ENCODE results near the gene BLTP2. TPM values are rescaled to one million over a fixed set of nuclear protein-coding genes. Genes with fewer than 3 reads are reported as not detected.
"Not testable (repeated sequence)": the region's sequence is repeated elsewhere in the genome, so short reads cannot be mapped to it uniquely, and the experiment has no call there.

The BLTP2 gene
- total and polyA plus RNA-seq, 4 donors: 69.1 to 108 (median 86.7) TPM

- no peaks in the 10 kb centered on the region for H3K4me1 ChIP-seq (ENCODE audit: control insufficient read depth, insufficient read depth, low read length)
- DNase-seq (ENCODE audit: low read depth in 4 of 6, low spot score in 6 of 6): peak; percentile 5 to 78 (median 38)
- peaks cover 62% of the 10 kb centered on the region for H3K36me3 ChIP-seq (ENCODE audit: control insufficient read depth, insufficient read depth, low read length)
- H3K27ac ChIP-seq (ENCODE audit: low read depth, low read length): no peak overlapping the region
- no peak overlapping the region for H3K4me3 ChIP-seq (ENCODE audit: low read depth, low read length)
- WGBS (ENCODE audit: insufficient coverage): 81% methylated on average over 4 of the region's 6 CpGs
- H3K9me3 ChIP-seq (ENCODE audit: control insufficient read depth, insufficient read depth, low read length): no peaks in the 10 kb centered on the region
- H3K27me3 ChIP-seq (ENCODE audit: control insufficient read depth, insufficient read depth, low read length): no peaks in the 10 kb centered on the region
Observed at GRCh38 chr17:28612936-28613872, 31.8 kb downstream of the BLTP2 start.

GRCh38 chr17:28612531-28612930 is 32.4 kb downstream of the BLTP2 start:
- no peaks in the 10 kb centered on the region for H3K27me3 ChIP-seq (ENCODE audit: control insufficient read depth, insufficient read depth, low read length)
- no peaks in the 10 kb centered on the region for H3K9me3 ChIP-seq (ENCODE audit: control insufficient read depth, insufficient read depth, low read length)
- peaks cover 56% of the 10 kb centered on the region for H3K36me3 ChIP-seq (ENCODE audit: control insufficient read depth, insufficient read depth, low read length)
- H3K27ac ChIP-seq (ENCODE audit: low read depth, low read length): no peak overlapping the region
- no peak for DNase-seq (ENCODE audit: low read depth in 4 of 6, low spot score in 6 of 6)
- H3K4me1 ChIP-seq (ENCODE audit: control insufficient read depth, insufficient read depth, low read length): no peaks in the 10 kb centered on the region
- no peak overlapping the region for H3K4me3 ChIP-seq (ENCODE audit: low read depth, low read length)
- 66% methylated on average over 2 of the region's 2 CpGs for WGBS (ENCODE audit: insufficient coverage)

GRCh38 chr17:28610376-28610775 is 34.6 kb downstream of the BLTP2 start:
- H3K36me3 ChIP-seq (ENCODE audit: control insufficient read depth, insufficient read depth, low read length): peaks cover 42% of the 10 kb centered on the region
- WGBS (ENCODE audit: insufficient coverage): 94% methylated on average over 8 of the region's 8 CpGs

GRCh38 chr17:28604031-28604430 is 40.9 kb downstream of the BLTP2 start:
- not testable (repeated sequence) for H3K27me3 ChIP-seq (ENCODE audit: control insufficient read depth, insufficient read depth, low read length); H3K9me3 ChIP-seq (ENCODE audit: control insufficient read depth, insufficient read depth, low read length); DNase-seq (ENCODE audit: low read depth in 4 of 6, low spot score in 6 of 6); H3K36me3 ChIP-seq (ENCODE audit: control insufficient read depth, insufficient read depth, low read length); H3K4me3 ChIP-seq (ENCODE audit: low read depth, low read length); H3K27ac ChIP-seq (ENCODE audit: low read depth, low read length)
- 93% methylated on average over 3 of the region's 31 CpGs for WGBS (ENCODE audit: insufficient coverage)
- peaks cover 10% of the 10 kb centered on the region for H3K4me1 ChIP-seq (ENCODE audit: control insufficient read depth, insufficient read depth, low read length)

More at GRCh38 chr17:28610376-28610775, 34.6 kb downstream of the BLTP2 start:
- Histone ChIP-seq H3K27me3 (ENCODE audit: control insufficient read depth, insufficient read depth, low read length) (no peaks in the 10 kb centered on the region), H3K9me3 (ENCODE audit: control insufficient read depth, insufficient read depth, low read length) (no peaks in the 10 kb centered on the region), H3K27ac (ENCODE audit: low read depth, low read length) (no peak overlapping the region), H3K4me3 (ENCODE audit: low read depth, low read length) (no peak overlapping the region), H3K4me1 (ENCODE audit: control insufficient read depth, insufficient read depth, low read length) (no peaks in the 10 kb centered on the region)
- no peak for DNase-seq (ENCODE audit: low read depth in 4 of 6, low spot score in 6 of 6)

- H3K27ac ChIP-seq (ENCODE audit: low read depth, low read length): peak overlapping the region; percentile 95
- H3K9me3 ChIP-seq (ENCODE audit: control insufficient read depth, insufficient read depth, low read length): no peaks in the 10 kb centered on the region
- no peaks in the 10 kb centered on the region for H3K27me3 ChIP-seq (ENCODE audit: control insufficient read depth, insufficient read depth, low read length)
- 21% methylated on average over 35 of the region's 40 CpGs for whole genome bisulfite sequencing (ENCODE audit: insufficient coverage)
- H3K4me1 ChIP-seq (ENCODE audit: control insufficient read depth, insufficient read depth, low read length): peaks cover 17% of the 10 kb centered on the region
- no peaks in the 10 kb centered on the region for H3K36me3 ChIP-seq (ENCODE audit: control insufficient read depth, insufficient read depth, low read length)
- peak overlapping the region; percentile 84 for H3K4me3 ChIP-seq (ENCODE audit: low read depth, low read length)
- peak; percentile 19 to 86 (median 48) for DNase-seq (ENCODE audit: low read depth in 4 of 6, low spot score in 6 of 6)
Observed at GRCh38 chr17:28599311-28600184, 45.4 kb downstream of the BLTP2 start.

- 0% methylated on average over 44 of the region's 44 CpGs for WGBS (ENCODE audit: insufficient coverage)
- H3K4me1 ChIP-seq (ENCODE audit: control insufficient read depth, insufficient read depth, low read length): peaks cover 17% of the 10 kb centered on the region
- H3K27ac ChIP-seq (ENCODE audit: low read depth, low read length): peak within 1 kb of the TSS; percentile 95
- no peaks in the 10 kb centered on the region for H3K27me3 ChIP-seq (ENCODE audit: control insufficient read depth, insufficient read depth, low read length)
- H3K9me3 ChIP-seq (ENCODE audit: control insufficient read depth, insufficient read depth, low read length): no peaks in the 10 kb centered on the region
- H3K36me3 ChIP-seq (ENCODE audit: control insufficient read depth, insufficient read depth, low read length): no peaks in the 10 kb centered on the region
- peak; percentile 70 to 97 (median 86) for DNase-seq (ENCODE audit: low read depth in 4 of 6, low spot score in 6 of 6)
- peak within 1 kb of the TSS; percentile 84 for H3K4me3 ChIP-seq (ENCODE audit: low read depth, low read length)
Observed at GRCh38 chr17:28598799-28599310, 46.1 kb downstream of the BLTP2 start, which contains the start of gene SPAG5. TSS of gene SPAG5 (minus strand) at chr17:28599025. CDS start at chr17:28598946, 79 bp downstream.

GRCh38 chr17:28598389-28598788 is 46.6 kb downstream of the BLTP2 start:
- Histone ChIP-seq H3K9me3 (ENCODE audit: control insufficient read depth, insufficient read depth, low read length) (no peaks in the 10 kb centered on the region), H3K4me3 (ENCODE audit: low read depth, low read length) (peak overlapping the region; percentile 84), H3K4me1 (ENCODE audit: control insufficient read depth, insufficient read depth, low read length) (peaks cover 17% of the 10 kb centered on the region), H3K27me3 (ENCODE audit: control insufficient read depth, insufficient read depth, low read length) (no peaks in the 10 kb centered on the region), H3K36me3 (ENCODE audit: control insufficient read depth, insufficient read depth, low read length) (no peaks in the 10 kb centered on the region), H3K27ac (ENCODE audit: low read depth, low read length) (peak overlapping the region; percentile 67)
- WGBS (ENCODE audit: insufficient coverage): under 1% methylated on average over 14 of the region's 17 CpGs
- DNase-seq (ENCODE audit: low read depth in 4 of 6, low spot score in 6 of 6): no peak

- 44% methylated on average over 2 of the region's 5 CpGs for WGBS (ENCODE audit: insufficient coverage)
- DNase-seq (ENCODE audit: low read depth in 4 of 6, low spot score in 6 of 6): no peak
- Histone ChIP-seq H3K27ac (ENCODE audit: low read depth, low read length) (no peak overlapping the region), H3K27me3 (ENCODE audit: control insufficient read depth, insufficient read depth, low read length) (no peaks in the 10 kb centered on the region), H3K4me1 (ENCODE audit: control insufficient read depth, insufficient read depth, low read length) (peaks cover 17% of the 10 kb centered on the region), H3K36me3 (ENCODE audit: control insufficient read depth, insufficient read depth, low read length) (no peaks in the 10 kb centered on the region), H3K9me3 (ENCODE audit: control insufficient read depth, insufficient read depth, low read length) (no peaks in the 10 kb centered on the region), H3K4me3 (ENCODE audit: low read depth, low read length) (peak overlapping the region; percentile 84)
Observed at GRCh38 chr17:28597606-28598383, 47.2 kb downstream of the BLTP2 start.
